SW480 (cell line): ENCODE measurements around the gene MCHR1.
"Not testable (repeated sequence)": the region's sequence is repeated elsewhere in the genome, so short reads cannot be mapped to it uniquely, and the experiment has no call there.

ENCODE experiments used
- DNase-seq: peaks from one replicate; pipeline ENCODE4 v3.0.0-alpha.2; 2016; ENCODE audit warnings: low spot score

Gene MCHR1

GRCh38 chr22:40691532-40691931, 12.2 kb downstream of the MCHR1 start:
- no peak for DNase-seq

DNA sequence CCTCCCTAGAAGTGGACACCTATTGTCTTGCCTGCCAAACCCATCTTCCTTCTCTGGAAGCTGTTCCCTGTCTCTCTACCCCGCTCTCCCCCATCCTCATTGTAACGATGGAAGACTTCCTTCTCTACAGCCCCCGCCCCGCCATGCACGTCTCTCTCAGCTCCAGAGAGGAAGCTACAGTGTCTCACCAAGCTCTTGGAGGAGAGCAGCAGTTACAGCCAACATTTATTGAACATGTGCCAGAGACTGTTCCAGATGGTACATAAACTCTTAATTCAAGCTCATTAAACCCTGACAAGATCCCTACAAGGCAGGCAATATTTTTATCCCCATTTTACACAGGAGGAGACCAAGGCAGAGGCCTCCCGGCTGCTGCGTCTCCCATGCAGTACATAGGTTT, 15.1 kb downstream of the MCHR1 start:
- DNase-seq = no peak

DNA sequence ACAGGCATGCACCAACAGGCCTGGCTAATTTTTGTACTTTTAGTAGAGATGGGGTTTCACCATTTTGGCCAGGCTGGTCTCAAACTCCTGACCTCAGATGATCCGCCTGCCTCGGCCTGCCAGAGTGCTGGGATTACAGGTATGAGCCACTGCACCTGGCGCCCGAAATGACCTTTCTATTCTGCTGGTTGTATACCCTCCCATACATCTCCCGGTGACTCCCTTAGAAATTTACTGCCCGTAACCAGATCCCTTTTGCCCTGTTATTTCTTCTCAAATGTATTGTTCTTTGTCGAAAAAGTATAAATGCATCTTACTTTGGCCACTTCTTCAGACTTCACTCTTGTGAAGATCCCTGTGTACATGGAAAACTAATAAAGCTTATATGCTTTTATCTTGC, 22.0 kb downstream of the MCHR1 start:
- DNase-seq = no peak

GRCh38 chr22:40703174-40703573, 23.9 kb downstream of the MCHR1 start:
- DNase-seq = no peak

GRCh38 chr22:40703736-40704135, 24.5 kb downstream of the MCHR1 start:
- DNase-seq = no peak

- DNase-seq = no peak
These were observed 26.8 kb downstream of the MCHR1 start for GRCh38 chr22:40705918-40706682.

GRCh38 chr22:40707154-40707553, 27.9 kb downstream of the MCHR1 start:
- no peak for DNase-seq

DNA sequence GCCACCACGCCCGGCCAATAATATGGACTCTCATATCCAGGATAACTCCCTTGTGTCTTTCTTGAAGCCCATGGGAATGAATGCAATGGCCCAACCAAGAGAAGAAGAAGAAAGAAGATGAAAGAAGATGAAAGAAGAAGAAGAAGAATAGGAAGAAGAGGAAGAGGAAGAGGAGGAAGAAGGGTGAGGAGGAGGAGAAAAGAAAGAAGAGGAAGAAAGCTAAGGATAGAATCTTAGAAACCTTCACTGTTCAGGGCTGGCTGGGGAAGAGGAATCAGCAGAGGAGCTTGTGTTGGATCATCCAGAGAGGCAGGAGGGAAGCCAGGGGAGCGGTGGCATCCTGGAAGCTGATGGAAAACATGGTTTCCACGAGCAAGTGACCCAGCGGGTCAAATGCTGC, 28.9 kb downstream of the MCHR1 start:
- no peak for DNase-seq

- DNase-seq = no peak
These were observed 30.6 kb downstream of the MCHR1 start for GRCh38 chr22:40709752-40710413.

DNA sequence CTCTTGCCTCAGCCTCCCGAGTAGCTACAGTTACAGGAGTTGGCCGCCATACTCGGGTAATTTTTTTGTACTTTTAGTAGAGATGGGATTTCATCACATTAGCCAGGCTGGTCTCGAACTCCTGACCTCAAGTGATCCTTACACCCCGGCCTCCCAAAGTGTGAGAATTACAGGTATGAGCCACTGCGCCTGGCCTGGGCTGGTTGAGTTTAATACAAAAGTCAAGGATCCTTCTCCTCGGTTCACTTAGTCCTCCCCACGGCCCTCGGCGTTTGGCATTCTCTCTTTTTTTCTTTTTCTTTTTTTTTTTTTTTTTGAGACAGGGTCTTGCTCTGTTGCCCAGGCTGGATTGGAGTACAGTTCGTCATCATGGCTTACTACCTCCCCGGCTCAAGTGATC, 33.0 kb downstream of the MCHR1 start:
- DNase-seq = no peak

DNA sequence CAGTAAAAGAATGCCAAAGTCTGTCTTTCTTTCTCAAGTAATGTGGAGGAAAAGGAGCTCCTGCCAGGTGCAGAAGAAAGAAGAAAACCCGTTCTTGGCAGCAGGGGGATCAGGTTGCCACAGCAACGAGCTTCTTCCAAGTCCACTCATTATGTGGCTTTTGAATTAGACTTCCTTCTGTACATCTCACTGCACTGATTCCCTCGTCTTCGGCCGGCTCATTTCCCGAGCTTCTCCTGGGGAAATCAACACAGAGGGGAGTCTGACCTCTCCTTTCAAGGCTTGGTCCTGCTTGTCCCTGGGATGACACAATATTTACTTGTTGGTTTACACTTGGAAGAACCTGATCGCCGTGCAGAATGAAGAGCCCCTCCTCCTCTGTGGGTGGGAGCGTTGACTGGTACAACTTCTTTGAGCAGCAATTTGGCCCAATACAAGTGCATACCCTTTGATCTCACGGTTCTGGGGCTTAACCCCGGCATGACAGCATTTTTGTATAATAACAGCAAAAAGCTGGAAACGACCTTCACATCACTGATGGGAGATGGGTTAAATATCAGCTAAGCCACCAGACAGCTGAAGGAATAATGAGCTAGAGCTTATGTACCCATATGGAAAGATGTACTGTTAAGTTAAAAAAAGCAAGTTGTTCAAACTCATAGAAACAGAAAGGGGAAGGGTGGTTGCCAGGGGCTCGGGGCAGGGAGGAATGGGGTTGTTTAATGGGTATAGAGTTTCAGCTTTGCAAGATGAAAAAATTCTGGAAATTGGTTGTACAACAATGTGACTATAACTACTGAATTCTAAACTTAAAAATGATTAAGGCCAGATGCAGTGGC, 35.4 kb downstream of the MCHR1 start:
- no peak for DNase-seq

DNA sequence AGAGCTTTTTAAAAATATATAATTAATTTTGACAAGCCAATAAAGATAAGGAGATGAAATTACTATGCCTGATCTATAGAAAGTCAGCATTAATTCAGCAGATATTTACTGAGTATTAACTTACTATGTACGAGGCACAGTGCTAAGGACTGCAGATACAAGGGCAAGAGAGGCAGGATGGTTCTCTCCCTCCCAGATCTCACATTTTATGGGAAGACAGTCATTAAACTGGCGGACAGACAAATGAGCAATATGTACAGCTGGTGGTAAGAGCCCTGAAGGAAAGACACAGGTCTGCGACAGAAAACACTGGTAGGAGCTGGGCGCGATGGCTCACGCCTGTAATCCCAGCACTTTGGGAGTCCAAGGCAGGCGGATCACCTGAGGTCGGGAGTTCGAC, 36.8 kb downstream of the MCHR1 start:
- no peak for DNase-seq

- not testable (repeated sequence) for DNase-seq
These were observed 38.4 kb downstream of the MCHR1 start for GRCh38 chr22:40717657-40718056.

DNA sequence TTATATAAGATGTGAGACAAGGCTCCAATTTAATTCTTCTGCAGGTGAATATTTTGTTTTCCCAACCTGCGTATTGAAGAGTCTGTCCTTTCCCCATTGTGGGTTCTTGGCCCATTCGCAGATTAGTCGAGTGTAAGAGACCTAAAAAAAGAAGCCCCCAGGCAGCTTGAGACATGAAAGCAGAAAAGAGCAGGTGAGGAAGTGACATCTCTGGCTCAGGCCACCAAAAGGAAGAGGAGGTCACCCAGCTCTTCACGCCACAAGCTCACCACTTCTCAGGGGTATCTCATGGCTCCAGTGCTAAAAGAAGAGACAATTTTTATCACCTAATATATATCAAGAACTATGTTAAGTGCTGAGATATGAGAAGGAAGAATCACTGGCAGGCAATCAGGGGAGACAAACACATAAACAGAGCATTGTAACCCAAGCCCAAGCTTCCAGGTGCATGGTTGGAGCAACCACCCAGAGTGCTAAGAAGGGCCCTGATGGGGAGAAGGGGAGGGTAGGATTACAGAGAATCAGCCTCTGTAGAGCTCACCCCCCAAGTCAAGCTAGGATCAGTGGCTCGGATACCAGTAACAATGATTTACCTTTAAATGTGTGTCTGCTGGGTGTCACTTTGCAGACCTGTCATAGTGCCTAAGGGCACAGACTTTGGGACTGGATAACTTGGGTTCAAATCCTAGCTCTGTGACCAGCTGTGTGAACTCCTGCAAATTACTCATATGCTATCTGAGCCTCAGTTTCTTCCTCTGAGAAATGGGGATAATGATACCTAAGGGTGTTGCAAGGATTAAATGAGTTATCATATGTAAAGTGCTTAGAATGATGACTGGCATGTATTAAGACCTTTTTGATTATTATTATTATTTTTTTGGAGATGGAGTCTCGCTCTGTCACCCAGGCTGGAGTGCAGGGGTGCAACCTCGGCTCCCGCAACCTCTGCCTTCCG, 39.2 kb downstream of the MCHR1 start:
- no peak for DNase-seq

- DNase-seq = no peak
These were observed 40.3 kb downstream of the MCHR1 start for GRCh38 chr22:40719599-40719998.

DNA sequence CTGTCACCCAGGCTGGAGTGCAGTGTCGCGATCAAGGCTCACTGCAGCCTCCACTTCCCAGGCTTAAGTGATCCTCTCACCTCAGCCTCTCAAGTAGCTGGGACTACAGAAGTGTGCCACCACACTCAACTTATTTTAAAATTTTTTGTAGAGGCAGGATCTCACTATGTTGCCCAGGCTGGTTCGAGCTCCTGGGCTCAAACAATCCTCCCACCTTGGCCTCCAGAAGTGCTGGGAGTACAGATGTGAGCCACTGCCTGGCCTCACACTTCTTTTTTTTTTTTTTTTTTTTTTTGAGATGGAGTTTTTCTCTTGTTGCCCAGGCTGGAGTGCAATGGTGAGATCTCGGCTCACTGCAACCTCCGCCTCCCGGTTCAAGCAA, 40.9 kb downstream of the MCHR1 start:
- not testable (repeated sequence) for DNase-seq

DNA sequence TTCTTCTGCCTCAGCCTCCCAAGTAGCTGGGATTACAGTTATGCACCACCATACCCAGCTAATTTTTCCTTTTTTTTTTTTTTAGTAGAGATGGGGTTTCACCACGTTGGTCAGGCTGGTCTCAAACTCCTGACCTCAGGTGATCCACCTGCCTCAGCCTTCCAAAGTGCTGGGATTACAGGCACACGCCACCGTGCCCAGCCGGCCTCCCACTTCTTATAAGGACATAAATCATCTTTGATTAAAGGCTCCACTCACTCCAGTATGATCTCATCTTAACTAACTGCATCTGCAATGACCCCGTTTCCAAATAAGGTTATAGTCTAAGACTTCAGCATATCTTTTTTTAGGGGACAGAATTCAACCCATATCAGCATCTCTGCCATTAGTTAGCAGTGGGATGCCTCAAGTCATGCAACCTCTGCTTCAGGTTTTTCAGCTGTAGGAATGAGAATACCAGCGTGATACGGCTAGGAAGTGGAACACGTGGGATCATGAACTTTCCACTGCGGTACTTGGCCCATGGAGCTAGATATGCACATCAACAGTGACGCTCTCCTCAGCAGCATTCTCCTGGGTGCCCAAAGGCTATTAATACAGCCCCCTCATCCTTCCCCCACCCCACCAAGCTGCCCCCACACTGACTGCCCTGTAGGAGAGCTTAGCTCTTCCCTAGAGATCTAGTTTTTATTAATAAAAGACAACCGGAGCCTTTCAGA, 41.4 kb downstream of the MCHR1 start:
- DNase-seq = no peak

- DNase-seq = no peak
These were observed 42.0 kb downstream of the MCHR1 start for GRCh38 chr22:40721266-40721665.

- DNase-seq = no peak
These were observed 44.2 kb downstream of the MCHR1 start for GRCh38 chr22:40723396-40723933.

DNA sequence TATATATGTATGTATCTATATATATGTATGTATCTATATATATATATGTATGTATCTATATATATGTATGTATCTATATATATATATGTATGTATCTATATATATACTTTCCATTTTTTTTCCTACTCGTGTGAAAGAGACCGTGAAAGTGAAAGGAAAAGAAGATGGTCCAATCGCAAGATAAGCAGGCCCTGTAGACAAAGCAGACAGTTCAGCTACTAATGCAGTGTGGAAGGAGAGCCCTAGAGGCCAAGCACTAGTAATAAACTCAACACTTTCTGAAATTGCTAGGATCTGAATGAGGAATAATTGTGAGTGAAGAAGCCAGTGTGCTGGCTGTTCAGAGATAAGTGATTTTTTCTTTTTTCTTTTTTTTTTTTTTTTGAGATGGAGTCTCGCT, 47.2 kb downstream of the MCHR1 start:
- no peak for DNase-seq
